WTC11 (cell line): Measurements from ENCODE around the gene EPHA2. TPM values are rescaled to one million over a fixed set of nuclear protein-coding genes. Genes with fewer than 3 reads are reported as not detected.

Experiments
- ATAC-seq: fragments of 200-7000 bp; cut with Tn5 transposase; 2 replicates; pipeline ENCODE4 v1.10.0; 2021; ENCODE audit warnings: mild to moderate bottlenecking, moderate library complexity
- CTCF ChIA-PET: fragments of 300-600 bp; sonication (Branson Sonifier 250); formaldehyde crosslinking; loops from one replicate; lab custom pipeline; 2021; ENCODE audit warnings: antibody characterized with exemption; lab: Charles Lee
- POLR2A ChIA-PET: fragments of 350-600 bp; sonication (Branson Sonifier 250); formaldehyde crosslinking; loops from one replicate; lab custom pipeline; 2021; ENCODE audit warnings: antibody characterized with exemption; lab: Charles Lee
- DNase-seq: peaks from one replicate; pipeline ENCODE4 v3.0.0; 2021; ENCODE audit warnings: low spot score
- H3K27ac Mint-ChIP-seq: 2 replicates; pipeline ENCODE4 v1.8.0; 2021; ENCODE audit warnings: mixed read lengths
- H3K27me3 Mint-ChIP-seq: 2 replicates; pipeline ENCODE4 v1.8.0; 2021; ENCODE audit warnings: low read depth, mild to moderate bottlenecking, moderate library complexity, mixed read lengths
- H3K36me3 Mint-ChIP-seq: 2 replicates; pipeline ENCODE4 v1.8.0; 2021; ENCODE audit warnings: mixed read lengths
- H3K4me1 Mint-ChIP-seq: 2 replicates; pipeline ENCODE4 v1.8.0; 2022; ENCODE audit warnings: mixed read lengths
- H3K4me3 Mint-ChIP-seq: 2 replicates; pipeline ENCODE4 v1.8.0; 2021; ENCODE audit warnings: mild to moderate bottlenecking, moderate library complexity, mixed read lengths
- H3K9me3 Mint-ChIP-seq: 2 replicates; pipeline ENCODE4 v1.8.0; 2021; ENCODE audit warnings: mixed read lengths
- AFF4 ChIP-seq: sonication (generic); formaldehyde crosslinking; IDR thresholded peaks from 2 replicates; pipeline ENCODE4 v1.8.1; 2023; ENCODE audit warnings: mild to moderate bottlenecking, missing genetic modification reagents, borderline replicate concordance
- CDX4 ChIP-seq: fragments of 250-450 bp; sonication (Bioruptor Pico); IDR thresholded peaks from 2 replicates; pipeline ENCODE4 v1.9.0; 2021; ENCODE audit warnings: moderate library complexity, mild to moderate bottlenecking, inconsistent platforms, borderline replicate concordance
- CREM ChIP-seq: sonication (generic); formaldehyde crosslinking; IDR thresholded peaks from 2 replicates; pipeline ENCODE4 v1.8.1; 2022; ENCODE audit warnings: mild to moderate bottlenecking, missing genetic modification reagents, moderate library complexity
- FOXP1 ChIP-seq: sonication (generic); formaldehyde crosslinking; IDR thresholded peaks from 2 replicates; pipeline ENCODE4 v1.8.0; 2022; ENCODE audit warnings: missing genetic modification reagents, mild to moderate bottlenecking, moderate library complexity, borderline replicate concordance
- GABPB1 ChIP-seq: sonication (generic); formaldehyde crosslinking; IDR thresholded peaks from 2 replicates; pipeline ENCODE4 v1.8.1; 2023; ENCODE audit warnings: mild to moderate bottlenecking, missing genetic modification reagents
- NR2C2 ChIP-seq: sonication (generic); formaldehyde crosslinking; IDR thresholded peaks from 2 replicates; pipeline ENCODE4 v1.8.0; 2022; ENCODE audit warnings: mild to moderate bottlenecking, missing genetic modification reagents
- SOX15 ChIP-seq: fragments of 250-450 bp; sonication (Bioruptor Pico); IDR thresholded peaks from 2 replicates; pipeline ENCODE4 v1.9.0; 2021; ENCODE audit warnings: mild to moderate bottlenecking
- ZNF232 ChIP-seq: sonication (generic); formaldehyde crosslinking; IDR thresholded peaks from 2 replicates; pipeline ENCODE4 v1.8.0; 2022; ENCODE audit warnings: mild to moderate bottlenecking, missing genetic modification reagents
- ZNF416 ChIP-seq: fragments of 250-450 bp; sonication (Bioruptor Pico); IDR thresholded peaks from 2 replicates; pipeline ENCODE4 v1.9.0; 2021; ENCODE audit warnings: mild to moderate bottlenecking, inconsistent platforms
- ZNF423 ChIP-seq: fragments of 250-450 bp; sonication (Bioruptor Pico); IDR thresholded peaks from 2 replicates; pipeline ENCODE4 v2.1.2; 2022; ENCODE audit warnings: mild to moderate bottlenecking, moderate library complexity
- ZNF671 ChIP-seq: fragments of 250-450 bp; sonication (Bioruptor Pico); IDR thresholded peaks from 2 replicates; pipeline ENCODE4 v1.8.0; 2021; ENCODE audit warnings: mild to moderate bottlenecking
- ZSCAN18 ChIP-seq: fragments of 250-450 bp; sonication (Bioruptor Pico); IDR thresholded peaks from 2 replicates; pipeline ENCODE4 v2.1.2; 2022; ENCODE audit warnings: mild to moderate bottlenecking, moderate library complexity
- total RNA-seq: library from RNA; stranded (reverse); gene quantifications from 3 replicates; pipeline ENCODE4 v1.2.3, GENCODE V29; 2021
- TF ChIP-seq, protein P1 (sequence below): fragments of 250-450 bp; sonication (Bioruptor Pico); conservative IDR thresholded peaks from 2 replicates; pipeline ENCODE4 v1.9.0; 2021; ENCODE audit warnings: mild to moderate bottlenecking
- TF ChIP-seq, protein P2 (sequence below): fragments of 250-450 bp; sonication (Bioruptor Pico); IDR thresholded peaks from 2 replicates; pipeline ENCODE4 v1.9.0; 2021; ENCODE audit warnings: mild to moderate bottlenecking
- TF ChIP-seq, protein P3 (sequence below): sonication (generic); formaldehyde crosslinking; IDR thresholded peaks from 2 replicates; pipeline ENCODE4 v1.8.1; 2023; ENCODE audit warnings: mild to moderate bottlenecking, missing genetic modification reagents, moderate library complexity

Gene EPHA2
- total RNA-seq, 1 experiment from 2014 or later: 44.4 TPM

- Mint-ChIP-seq H3K27me3 (no peaks in the 10 kb centered on the region), H3K4me3 (no peak overlapping the region), H3K9me3 (no peaks in the 10 kb centered on the region)
- CTCF ChIA-PET: interaction anchor here (0.7 to 2.9 kb wide), 3 partner anchors 14 to 67 kb away, joined by 3 to 20 read pairs (median 6); partner anchors contain the start of gene FAM131C
- TF ChIP-seq ZNF423 (CRISPR knock-in tag): no peak
- TF ChIP-seq, protein P1, sequence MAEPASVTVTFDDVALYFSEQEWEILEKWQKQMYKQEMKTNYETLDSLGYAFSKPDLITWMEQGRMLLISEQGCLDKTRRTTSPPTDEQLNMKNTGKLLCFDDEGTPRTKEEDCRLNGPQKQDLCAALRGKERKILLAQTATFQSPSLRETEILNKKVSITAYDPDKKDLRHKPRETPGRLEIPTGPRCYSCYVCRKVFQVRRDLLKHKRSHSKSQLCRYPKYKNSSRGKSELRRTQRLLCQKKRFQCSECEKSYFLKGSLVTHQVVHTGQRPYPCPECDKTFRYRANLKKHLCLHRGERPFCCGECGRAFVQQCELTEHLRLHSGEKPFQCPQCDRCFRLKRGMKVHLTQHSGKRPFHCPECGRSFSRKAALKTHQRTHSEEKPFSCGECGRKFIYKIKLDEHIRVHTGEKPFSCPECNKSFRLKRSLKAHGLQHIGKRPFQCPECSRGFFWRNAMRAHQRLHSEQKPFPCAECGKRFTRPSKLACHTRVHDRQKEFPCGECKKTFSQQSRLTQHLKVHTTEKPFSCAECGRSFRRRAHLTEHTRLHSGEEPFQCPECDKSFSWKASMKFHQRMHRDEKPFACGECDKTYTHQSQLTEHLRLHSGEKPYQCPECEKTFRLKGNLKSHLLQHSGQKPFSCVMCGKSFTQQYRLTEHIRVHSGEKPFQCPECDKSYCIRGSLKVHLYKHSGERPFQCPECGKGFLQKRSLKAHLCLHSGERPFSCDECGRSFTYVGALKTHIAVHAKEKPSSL: no peak
- TF ChIP-seq NR2C2 (CRISPR knock-in tag): no peak
- no peak for TF ChIP-seq ZNF416 (CRISPR knock-in tag)
- no peak for TF ChIP-seq GABPB1
- no peak for TF ChIP-seq ZNF232 (CRISPR knock-in tag)
- no peak for TF ChIP-seq ZNF671
- TF ChIP-seq, protein P2, sequence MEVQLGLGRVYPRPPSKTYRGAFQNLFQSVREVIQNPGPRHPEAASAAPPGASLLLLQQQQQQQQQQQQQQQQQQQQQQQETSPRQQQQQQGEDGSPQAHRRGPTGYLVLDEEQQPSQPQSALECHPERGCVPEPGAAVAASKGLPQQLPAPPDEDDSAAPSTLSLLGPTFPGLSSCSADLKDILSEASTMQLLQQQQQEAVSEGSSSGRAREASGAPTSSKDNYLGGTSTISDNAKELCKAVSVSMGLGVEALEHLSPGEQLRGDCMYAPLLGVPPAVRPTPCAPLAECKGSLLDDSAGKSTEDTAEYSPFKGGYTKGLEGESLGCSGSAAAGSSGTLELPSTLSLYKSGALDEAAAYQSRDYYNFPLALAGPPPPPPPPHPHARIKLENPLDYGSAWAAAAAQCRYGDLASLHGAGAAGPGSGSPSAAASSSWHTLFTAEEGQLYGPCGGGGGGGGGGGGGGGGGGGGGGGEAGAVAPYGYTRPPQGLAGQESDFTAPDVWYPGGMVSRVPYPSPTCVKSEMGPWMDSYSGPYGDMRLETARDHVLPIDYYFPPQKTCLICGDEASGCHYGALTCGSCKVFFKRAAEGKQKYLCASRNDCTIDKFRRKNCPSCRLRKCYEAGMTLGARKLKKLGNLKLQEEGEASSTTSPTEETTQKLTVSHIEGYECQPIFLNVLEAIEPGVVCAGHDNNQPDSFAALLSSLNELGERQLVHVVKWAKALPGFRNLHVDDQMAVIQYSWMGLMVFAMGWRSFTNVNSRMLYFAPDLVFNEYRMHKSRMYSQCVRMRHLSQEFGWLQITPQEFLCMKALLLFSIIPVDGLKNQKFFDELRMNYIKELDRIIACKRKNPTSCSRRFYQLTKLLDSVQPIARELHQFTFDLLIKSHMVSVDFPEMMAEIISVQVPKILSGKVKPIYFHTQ (CRISPR knock-in tag): no peak
- TF ChIP-seq ZSCAN18 (CRISPR knock-in tag): no peak
- TF ChIP-seq AFF4 (CRISPR knock-in tag): no peak
- TF ChIP-seq, protein P3, sequence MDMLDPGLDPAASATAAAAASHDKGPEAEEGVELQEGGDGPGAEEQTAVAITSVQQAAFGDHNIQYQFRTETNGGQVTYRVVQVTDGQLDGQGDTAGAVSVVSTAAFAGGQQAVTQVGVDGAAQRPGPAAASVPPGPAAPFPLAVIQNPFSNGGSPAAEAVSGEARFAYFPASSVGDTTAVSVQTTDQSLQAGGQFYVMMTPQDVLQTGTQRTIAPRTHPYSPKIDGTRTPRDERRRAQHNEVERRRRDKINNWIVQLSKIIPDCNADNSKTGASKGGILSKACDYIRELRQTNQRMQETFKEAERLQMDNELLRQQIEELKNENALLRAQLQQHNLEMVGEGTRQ: no peak
- TF ChIP-seq SOX15 (CRISPR knock-in tag): no peak
- no peak for TF ChIP-seq FOXP1 (CRISPR knock-in tag)
- no peak for TF ChIP-seq CREM (CRISPR knock-in tag)
- no peak for TF ChIP-seq CDX4
- TF ChIP-seq, all 79 proteins: peak for 0
- DNase-seq: no peak
- no peak for ATAC-seq
- H3K27ac Mint-ChIP-seq: no peak overlapping the region; the same call in 1 of the 2 replicates
- H3K36me3 Mint-ChIP-seq: peaks cover 47% of the 10 kb centered on the region
- H3K4me1 Mint-ChIP-seq: peaks cover 37% of the 10 kb centered on the region
- POLR2A ChIA-PET: interaction anchor here (0.8 kb wide), 1 partner anchor 72 kb away, joined by 3 read pairs; the partner anchor contains the start of gene ARHGEF19
Measured at GRCh38 chr1:16140068-16140596, 15.7 kb downstream of the EPHA2 start.
